HG02870 (cell line): Measurements from ENCODE around the gene KCNB1.

Experiments used
- ATAC-seq: cut with Tn5 transposase; IDR thresholded peaks from one replicate; pipeline ENCODE4 v1.9.1; 2021; ENCODE audit warnings: mild to moderate bottlenecking, moderate library complexity; ENCODE audit not compliant: unreplicated experiment

KCNB1 gene

DNA sequence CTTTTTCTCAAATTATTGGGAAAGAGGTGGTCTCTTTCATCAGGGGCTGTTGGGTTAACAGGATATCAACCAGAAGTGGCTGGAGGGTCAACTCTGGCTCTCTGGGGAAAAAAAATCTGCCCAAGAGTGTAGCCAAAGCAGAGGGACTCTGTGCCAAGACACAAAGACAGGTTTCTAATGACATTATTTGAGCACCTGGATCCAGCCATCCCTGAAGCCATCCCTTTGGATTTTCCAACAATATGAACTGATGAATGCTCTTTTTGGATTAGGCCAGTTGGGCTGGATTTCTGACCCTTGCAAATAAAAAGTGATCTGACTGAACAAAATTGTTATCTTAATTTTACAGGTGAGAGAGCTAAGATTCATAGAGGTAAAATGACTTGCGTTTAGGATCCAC is 88.7 kb downstream of the KCNB1 start:
- ATAC-seq = no peak

DNA sequence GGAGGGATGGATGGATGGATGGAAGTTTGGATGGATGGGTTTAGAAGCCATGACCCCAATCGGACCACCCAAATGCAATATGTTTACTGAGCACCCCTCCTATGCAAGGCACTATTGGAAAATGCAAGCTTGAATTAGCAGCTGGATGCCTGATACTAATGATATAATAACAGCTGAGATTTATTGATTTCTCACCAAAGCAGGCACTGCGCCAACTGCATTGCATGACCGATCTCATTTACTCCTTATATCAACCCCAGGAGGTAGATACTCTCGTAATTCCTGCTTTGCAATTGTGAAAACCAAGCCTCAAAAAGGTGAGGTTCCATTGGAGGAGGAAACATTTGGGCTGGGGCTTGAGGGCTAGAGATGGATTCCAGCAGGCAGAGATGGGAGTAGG is 89.7 kb downstream of the KCNB1 start:
- no peak for ATAC-seq

DNA sequence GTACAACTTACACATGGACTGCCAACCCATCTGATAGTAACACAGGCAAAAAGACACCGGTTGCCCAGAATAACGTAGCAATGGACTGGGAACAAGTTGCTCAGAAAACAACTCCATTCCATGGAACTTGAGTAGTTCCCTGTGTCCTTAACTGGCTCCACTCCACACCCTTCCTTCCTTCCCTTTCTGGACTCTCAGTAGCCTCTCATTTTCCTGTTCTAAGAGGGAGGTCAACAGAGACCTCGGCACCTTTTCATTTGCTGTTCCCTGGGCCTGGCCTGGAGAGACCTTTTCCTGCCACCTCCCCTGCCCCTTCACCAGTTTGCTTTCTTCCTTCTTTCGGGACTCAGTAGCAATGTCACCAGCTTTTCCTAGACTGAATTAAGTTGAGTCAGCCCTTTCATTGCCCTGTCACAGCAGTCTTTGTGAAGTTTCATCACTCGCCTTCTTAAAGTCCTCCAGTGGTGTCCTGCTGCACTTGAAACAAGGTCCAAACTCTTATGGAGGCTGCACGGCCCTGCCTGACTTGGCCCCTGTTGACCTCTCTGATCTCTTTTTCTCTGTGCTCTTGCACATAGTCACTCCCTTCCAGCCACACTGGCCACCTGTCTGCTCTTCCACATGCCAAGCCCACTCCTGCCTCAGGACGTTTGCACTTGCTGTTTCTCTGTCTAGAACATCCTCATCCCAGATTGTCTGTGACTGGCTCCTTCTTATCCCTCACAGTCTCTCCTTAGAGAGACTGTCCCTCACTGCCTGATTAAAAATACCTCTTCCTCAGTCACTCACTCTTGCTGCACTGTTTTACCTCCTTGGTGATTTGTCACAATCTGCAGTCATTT is 90.8 kb downstream of the KCNB1 start:
- ATAC-seq = no peak

DNA sequence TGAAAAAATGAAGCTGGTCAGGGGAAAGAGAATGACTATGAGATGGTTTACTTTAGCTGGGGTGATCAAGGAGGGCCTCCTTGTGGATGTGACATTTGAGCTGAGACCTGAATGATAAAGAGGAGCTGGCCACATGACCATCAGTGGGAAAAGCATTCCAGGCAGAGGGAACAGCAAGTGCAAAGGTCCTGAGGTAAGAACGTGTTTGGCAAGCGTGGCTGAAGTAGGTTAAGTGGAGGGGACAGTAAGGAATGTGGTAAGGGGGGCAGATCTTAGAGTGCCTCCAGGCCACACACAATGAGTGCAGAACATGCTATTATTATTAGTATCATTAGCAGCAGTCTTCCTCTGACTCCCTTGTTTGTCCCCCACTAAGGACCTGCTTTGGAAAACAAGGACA is 92.6 kb downstream of the KCNB1 start:
- ATAC-seq = no peak

DNA sequence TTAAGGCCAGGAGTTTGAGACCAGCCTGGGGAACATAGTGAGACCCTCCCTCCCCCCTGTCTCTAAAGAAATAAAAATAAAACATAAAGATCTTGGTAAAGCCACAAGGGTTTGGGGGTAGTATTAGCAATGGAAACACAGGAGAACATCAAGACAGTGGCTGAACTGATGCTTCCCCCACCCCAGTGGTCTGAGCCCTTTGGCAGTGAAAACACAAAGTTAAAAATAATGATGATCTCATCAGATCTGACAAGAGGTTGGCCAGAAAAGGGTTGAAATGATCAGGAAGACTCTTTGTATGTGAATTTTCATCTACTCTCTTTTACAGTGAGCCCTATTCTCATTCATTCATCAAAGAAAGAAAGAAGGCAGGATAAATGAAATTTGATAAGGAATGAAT is 93.7 kb downstream of the KCNB1 start:
- ATAC-seq = no peak

DNA sequence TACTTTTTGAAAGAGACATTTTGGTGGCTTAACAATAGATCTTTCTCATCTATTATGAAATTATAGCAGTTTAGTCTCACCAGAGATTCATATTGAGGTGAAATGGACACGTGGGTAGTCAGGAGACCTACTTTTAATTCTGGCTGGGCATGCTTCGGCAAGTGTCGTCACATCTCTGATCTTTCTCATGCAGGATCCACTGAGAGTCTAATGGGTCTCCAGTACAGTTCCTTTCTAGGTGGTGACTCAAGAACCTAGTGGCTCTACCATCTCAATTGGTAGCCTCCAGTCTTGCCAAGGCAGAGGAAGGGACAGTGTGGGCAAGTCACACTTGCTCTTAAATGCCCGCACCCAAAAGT is 94.9 kb downstream of the KCNB1 start:
- ATAC-seq = no peak

DNA sequence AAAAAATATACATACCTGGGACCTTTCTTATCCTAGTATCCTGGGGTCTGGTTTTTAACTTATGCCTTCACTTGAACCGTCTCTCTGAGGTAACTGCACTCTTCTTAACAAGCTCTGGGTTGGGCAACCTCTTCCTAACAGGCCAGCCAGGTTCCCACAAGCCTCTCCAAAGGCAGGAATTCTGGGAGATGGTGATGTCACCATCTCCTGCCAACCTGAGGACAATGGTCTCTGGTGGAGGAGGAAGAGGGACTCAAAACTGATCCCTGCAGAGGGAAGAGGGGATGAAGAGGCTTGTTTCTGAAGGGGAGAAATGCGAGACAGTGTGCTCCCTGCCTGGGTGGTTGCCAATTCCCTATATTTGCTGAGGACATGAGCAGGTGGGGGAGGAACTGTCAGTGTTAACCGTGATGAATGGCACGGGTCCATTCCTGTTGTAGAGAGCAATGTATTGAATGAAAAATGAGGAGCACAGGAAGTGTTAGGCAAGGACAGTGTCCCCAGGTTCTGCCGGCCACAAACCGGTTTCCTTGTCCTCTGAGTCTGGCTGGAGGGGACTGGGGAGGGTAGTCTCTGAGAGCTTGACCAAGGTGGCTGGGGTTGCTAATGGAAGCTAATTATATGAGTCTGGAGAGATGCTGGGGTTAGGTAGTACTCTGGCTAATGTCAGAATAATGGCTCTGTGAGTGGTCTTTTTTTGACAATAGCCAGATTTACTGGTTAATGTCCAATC is 95.5 kb downstream of the KCNB1 start:
- ATAC-seq = no peak

DNA sequence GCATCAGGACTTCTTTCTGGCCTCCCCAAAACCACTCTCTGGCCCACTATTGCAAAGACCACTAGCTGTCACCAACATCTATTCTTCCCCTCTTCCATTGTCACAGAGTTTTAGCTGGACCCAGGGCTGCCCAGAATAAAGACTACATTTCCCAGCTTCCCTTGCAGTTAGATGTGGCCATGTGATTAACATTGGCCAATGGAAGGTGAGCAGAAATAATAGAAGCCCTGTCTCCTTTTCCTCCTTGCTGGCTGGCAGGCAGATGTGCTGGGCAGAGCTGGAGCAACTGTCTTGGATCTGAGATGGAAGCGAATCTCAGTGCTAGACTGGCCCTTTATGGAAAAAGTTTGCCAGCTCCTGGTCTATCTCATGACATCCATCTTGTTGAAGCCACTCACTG is 97.0 kb downstream of the KCNB1 start:
- no peak for ATAC-seq

DNA sequence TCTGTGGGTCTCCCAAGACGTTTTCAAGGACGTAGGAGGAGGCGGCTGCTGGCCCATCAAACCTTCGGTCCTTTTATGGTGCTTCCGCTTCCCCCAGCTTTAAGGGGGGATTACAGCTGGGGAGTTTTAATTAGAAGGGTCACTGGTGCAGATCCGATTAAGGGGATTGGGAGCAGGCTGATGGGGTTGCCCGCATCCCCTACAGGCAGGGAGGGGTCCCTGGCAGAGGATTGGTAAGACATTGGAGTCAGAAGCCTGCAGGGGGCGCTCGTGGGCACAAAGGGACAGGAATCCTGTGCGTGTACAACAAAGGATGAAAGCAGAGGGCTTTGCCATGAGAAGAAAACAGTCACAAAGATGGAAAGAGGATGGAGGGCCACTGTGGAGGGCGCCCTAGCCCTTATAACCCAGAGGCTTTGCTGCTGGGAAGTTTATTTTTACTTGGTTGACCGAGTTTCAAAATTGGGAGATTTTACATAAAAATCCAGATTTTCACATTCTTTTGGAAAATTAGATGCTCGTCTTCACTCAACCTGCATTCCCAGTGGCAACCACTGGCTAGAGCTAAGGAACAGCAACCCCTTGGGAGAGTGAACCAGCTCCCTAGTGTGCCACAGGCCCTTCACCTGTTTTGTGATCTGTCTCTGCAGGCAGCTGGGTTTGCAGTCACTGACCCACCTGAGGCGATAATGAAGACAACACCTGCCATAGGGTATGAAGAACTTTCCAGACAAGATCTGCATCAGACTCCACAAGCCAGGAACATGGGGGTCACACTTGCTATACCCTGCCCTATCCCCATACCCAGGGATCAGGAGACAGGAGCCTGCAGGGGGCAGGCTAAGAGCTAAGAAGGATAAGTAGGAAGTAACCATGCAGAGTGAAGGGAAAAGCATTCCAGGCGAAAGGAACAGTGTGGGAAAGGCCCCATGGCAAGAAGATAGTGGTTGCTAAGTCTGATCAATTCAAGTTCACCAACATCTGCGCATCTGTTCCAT is 97.7 kb downstream of the KCNB1 start:
- no peak for ATAC-seq

DNA sequence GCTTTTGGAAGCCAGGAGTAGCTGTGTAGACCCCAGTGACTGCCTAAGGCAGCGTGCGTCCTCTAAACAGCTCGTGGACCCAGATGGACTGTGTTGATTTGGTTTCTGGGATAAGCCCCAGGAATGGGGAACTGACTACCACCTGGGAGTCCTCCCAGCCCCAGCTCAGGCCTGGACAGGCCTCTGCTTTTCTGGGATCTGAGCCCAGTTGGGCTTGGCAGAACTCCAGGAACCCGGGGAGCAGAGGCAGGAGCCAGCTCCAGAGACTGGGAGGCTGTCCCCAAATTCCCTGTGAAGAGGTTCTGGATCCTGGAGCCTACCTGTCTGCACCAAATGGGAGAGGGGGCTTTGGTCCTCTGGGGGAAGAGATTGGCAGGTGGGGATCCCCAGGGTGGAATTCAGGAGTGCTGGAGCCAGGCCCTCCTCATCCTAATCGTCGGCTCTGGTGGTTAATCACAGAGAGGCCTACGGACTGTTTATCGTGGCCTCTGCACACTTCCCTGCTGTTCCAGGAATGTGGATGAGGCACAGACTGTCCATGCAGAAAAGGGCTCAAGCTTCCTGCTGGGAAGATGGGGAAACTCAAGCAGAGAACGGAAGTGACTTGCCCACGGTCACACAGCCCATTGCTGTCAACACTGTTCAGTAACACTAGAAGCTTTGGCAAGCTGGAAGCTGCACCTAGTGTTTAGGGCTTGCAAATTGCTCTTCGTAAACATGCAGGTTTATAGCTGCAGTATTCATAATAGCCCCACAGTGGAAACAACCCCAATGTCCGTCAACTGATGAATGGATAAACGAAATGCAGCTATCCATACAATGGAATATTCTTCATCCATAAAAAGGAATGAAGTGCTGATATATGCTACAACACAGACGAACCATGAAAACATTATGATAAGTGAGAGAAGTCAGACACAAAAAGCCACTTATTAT is 100.6 kb downstream of the KCNB1 start:
- ATAC-seq = no peak

DNA sequence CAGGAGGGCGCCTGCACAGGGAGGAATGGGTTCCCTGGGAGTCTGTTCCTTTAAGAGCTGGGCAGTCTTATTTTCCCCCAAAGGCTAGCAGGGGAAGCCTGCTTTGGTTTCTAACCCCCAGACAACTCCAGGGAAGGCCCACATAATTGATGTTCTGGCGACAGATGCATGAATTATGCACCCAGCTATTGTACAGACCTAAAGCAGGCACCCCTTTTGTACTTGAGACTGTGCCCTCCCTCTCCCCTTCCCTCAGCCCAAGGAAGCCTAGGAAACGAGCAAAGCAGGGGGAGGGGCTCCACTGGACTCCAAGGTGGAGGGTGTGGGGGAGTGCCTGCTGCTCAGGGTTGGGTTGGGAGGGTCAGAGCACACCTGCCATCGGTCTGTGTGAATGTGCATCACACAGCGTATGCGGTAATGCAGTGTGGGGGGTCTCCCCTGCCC is 102.1 kb downstream of the KCNB1 start:
- no peak for ATAC-seq

DNA sequence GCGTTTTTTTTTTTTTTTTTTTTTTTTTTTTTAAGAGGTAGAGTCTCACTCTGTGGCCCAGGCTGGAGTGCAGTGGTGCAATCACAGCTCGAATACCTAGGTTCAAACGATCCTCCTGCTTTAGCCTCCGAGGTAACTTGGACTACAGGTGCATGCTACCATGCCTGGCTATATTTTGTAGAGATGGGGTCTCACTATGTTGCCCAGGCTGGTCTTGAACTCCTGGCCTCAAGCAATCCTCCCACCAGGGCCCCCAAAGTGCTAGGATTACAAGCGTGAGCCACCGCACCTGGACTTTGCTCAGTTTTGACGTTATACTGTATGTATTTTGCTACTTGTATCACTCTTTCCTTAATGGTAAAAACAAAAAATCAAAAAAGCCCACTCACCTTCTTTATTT is 103.1 kb downstream of the KCNB1 start:
- ATAC-seq = no peak

DNA sequence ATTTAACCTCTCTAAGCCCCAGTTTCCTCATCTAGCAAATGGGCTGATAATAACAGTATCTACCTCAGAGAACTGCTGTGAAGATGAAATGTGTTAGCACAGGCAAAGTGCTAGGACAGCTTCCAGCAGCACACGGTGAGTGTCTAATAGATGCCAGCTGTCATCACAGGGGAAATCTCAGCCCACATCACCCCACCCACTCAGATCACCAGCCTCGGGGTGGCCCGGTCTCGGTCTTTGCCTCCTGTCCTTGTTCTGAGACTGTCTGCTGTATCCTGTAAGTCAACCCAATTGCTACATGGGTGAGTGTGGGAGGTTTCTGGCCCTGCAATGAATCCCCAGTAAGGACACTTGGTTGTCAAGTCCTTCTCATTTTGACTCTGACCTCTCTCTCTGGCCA is 105.1 kb downstream of the KCNB1 start:
- ATAC-seq = no peak

DNA sequence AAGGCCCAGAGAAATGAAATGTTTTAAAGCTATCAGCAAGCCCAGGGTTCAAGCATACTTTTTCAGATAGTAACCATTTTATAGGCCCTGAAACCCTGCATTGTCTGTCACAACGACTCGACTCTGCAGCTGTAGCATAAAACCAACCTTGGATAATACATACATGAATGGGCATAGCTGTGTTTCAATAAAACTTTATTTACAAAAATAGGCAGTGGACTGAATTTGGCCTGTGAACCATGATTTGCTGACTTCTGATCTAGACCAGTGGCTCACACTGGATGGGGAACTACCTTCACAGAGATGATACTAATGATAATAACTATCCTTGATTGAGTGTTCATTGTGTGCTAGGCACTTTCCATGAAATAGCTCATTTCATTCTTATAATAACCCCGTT is 107.3 kb downstream of the KCNB1 start:
- ATAC-seq = no peak

DNA sequence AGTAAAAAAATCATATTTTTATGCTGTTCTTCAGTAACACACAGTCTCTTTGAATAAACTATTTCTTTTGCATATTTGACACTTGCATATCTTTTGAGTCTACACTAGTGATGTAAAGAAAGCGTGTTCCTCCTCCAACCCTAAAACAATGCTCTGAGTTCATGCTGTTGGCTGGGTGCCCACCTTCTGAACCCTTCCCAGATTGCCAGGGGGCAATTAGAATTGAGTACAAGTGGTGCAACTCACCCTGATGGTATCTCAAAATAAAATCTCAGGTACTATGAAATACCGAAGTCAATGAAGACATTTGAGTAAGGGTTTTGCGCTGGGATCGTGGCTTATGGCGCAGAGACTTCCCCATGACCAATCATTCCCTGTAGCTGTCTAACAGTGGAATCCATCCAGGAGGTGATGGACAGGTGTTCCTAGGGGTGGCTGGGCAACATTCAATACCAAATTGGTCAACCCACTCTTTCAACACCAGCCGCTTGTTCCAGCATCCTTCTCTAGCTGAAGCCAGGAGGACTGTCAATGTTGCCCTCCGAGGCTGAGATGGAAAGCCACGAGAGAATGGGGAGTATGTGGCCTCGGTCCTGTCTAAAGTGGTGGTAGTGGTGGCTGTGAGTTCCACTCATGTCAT is 110.3 kb downstream of the KCNB1 start:
- ATAC-seq = no peak

DNA sequence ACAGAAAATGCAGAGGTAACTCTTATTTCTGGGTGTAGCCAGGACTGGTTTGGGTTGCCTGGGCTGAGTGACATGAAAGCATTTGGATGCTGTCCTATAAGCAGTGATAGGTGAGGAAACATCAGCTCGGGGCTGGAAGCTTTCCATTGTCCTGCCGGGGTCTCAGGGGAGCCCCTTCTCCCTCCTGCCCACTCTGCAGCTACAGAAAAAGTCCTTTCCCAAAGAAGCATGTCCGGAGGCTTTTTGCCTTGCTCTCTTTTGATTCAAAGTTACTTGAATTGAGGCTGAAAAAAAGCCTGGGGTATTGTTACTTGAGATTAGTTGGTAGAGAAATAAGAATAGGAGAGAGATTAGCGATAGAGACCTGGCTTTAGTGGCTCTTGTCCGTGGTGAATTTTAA is 113.9 kb downstream of the KCNB1 start:
- ATAC-seq = no peak

DNA sequence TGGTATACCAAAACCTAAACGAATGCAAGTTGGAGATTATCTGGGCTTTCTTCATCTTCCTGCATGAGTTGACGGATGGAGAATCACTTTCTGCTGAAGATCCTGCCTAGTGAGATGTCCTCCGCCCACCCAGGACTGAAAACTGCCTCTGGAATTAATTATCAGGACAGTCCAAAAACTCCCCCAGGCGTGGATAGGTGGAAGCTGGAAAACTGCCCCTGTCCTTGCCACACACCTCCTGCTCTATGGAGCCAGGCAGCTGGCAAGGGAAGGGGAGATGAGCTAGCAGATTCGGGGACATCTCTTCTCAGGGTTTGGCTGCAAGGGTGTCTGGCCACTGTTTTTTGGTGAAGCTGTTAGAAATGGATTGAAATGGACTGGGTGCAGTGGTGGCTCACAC is 115.4 kb downstream of the KCNB1 start:
- no peak for ATAC-seq

DNA sequence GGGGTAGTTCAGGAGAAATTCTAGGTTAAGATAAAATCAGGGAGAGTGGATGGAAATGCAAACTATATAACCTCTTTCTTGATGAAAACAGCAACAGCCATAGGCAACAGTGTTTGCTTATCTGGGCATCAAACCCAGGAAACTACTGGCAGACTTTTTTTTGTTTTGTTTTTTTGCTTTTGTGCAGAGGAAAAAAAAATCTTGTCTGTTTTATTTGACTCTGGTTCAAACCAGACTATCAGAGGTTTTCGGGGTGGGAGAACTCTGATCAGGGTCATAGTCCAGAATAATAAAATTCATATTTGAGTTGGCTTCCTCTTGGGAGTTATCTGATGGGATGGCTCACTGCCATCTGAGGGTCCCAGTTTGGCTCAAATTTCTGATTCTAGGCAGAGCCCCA is 115.8 kb downstream of the KCNB1 start:
- ATAC-seq = no peak

DNA sequence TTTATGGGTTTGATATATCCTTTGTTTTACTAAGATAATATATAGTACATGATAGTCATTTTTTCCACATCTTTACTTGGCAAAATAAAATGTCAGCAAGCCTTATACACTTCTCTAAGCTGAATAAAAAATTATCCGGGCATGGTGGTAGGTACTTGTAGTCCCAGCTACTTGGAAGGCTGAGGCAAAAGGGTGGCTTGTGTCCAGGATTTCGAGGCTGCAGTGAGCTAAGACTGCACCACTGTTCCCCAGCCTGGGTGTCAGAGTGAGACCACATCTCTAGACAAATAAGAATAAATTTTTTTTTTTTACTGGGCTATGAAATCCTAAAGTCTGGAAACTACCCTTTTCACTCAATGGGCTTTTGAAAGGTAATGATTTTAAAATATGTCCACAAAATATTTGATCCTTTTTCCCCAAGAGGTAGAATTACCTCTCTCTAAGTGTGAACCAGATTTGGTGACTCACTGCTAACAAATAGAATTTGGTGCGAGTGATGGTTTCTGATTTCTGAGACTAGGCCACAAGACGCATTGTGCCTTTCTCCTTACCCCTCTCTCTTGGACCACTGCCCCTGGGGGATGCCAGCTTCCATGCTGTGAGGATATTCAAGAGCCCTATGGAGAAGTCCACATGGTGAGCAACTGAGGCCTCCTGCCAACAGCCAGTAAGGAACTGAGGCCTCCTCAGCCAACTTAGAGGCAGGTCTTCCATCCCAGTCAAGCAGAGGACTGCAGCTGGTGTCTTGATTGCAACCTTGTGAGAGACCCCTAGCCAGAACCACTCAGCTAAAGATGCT is 120.4 kb downstream of the KCNB1 start:
- no peak for ATAC-seq
